ENCODE data around the gene TPCN2. TPM values are rescaled to one million over a fixed set of nuclear protein-coding genes. Genes with fewer than 3 reads are reported as not detected.
"Not testable (repeated sequence)": the region's sequence is repeated elsewhere in the genome, so short reads cannot be mapped to it uniquely, and the experiment has no call there.

Gene TPCN2
- total RNA-seq, 1 donor from 2014 or later = 4.5 TPM

DNA sequence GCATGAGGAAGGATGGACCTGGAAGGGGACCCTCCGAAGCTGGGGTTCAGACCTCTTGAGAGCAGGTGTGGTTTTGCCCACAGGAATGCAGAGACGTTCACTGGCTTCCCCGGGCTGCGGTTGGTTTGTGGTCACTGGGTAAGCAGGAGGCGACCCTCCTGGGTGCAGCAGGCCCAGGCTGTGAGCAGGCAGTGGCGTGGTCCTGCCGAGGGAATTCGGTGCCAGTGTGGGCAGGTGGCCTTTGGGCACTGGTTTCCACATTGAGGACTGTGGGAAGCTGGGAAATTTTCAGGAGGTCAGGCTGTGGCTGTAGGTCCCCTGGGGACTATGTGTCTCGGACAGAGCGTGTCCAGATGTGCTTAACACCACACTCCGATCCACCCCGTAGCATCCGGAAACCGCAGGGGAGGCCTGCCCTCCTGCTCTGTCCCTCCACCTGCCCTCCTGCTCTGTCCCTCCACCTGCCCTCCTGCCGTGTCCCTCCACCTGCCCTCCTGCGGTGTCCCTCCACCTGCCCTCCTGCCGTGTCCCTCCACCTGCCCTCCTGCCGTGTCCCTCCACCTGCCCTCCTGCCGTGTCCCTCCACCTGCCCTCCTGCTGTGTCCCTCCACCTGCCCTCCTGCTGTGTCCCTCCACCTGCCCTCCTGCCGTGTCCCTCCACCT, 27.5 kb downstream of the TPCN2 start:
- TF ChIP-seq, protein P1, sequence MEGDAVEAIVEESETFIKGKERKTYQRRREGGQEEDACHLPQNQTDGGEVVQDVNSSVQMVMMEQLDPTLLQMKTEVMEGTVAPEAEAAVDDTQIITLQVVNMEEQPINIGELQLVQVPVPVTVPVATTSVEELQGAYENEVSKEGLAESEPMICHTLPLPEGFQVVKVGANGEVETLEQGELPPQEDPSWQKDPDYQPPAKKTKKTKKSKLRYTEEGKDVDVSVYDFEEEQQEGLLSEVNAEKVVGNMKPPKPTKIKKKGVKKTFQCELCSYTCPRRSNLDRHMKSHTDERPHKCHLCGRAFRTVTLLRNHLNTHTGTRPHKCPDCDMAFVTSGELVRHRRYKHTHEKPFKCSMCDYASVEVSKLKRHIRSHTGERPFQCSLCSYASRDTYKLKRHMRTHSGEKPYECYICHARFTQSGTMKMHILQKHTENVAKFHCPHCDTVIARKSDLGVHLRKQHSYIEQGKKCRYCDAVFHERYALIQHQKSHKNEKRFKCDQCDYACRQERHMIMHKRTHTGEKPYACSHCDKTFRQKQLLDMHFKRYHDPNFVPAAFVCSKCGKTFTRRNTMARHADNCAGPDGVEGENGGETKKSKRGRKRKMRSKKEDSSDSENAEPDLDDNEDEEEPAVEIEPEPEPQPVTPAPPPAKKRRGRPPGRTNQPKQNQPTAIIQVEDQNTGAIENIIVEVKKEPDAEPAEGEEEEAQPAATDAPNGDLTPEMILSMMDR (IDR thresholded peaks at IDR 0.05; ENCODE audit: insufficient read depth, low read length, severe bottlenecking) = no peak
- Histone ChIP-seq H3K36me3 (ENCODE audit: control insufficient read depth, insufficient read depth, low read length) (peaks cover 5% of the 10 kb centered on the region), H3K4me3 (ENCODE audit: low read depth, low read length) (no peak overlapping the region), H3K27me3 (ENCODE audit: control insufficient read depth, insufficient read depth, low read length) (no peaks in the 10 kb centered on the region)
- DNase-seq (ENCODE audit: low read depth) = no peak
- FAIRE-seq = peak; percentile 68

DNA sequence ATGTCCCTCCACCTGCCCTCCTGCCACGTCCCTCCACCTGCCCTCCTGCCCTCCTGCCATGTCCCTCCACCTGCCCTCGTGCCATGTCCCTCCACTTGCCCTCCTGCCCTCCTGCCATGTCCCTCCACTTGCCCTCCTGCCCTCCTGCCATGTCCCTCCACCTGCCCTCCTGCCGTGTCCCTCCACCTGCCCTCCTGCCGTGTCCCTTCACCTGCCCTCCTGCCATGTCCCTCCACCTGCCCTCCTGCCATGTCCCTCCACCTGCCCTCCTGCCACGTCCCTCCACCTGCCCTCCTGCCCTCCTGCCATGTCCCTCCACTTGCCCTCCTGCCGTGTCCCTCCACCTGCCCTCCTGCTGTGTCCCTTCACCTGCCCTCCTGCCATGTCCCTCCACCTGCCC, 28.2 kb downstream of the TPCN2 start:
- FAIRE-seq = peak; percentile 60
- not testable (repeated sequence) for H3K36me3 ChIP-seq (ENCODE audit: control insufficient read depth, insufficient read depth, low read length); H3K27me3 ChIP-seq (ENCODE audit: control insufficient read depth, insufficient read depth, low read length); DNase-seq (ENCODE audit: low read depth); H3K4me3 ChIP-seq (ENCODE audit: low read depth, low read length)

DNA sequence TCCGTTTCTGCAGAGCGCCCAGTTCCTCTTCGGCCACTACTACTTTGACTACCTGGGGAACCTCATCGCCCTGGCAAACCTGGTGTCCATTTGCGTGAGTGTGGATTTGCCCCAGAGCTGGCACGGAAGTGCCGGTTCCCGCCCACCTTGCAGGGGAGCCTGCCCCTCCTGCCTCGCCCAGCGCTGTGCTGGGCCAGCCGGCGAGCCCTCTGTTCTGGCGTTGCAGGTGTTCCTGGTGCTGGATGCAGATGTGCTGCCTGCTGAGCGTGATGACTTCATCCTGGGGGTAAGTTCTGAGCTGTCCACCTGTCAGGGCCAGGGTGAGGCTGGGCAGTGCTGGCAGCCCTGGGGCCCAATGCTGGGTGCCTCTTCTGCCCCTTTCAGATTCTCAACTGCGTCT, 29.8 kb downstream of the TPCN2 start:
- no peak for DNase-seq (ENCODE audit: low read depth)
- no peak overlapping the region for H3K4me3 ChIP-seq (ENCODE audit: low read depth, low read length)
- FAIRE-seq = no peak
- TF ChIP-seq, protein P1 (IDR thresholded peaks at IDR 0.05; ENCODE audit: insufficient read depth, low read length, severe bottlenecking) = no peak
- H3K27me3 ChIP-seq (ENCODE audit: control insufficient read depth, insufficient read depth, low read length) = no peaks in the 10 kb centered on the region
- H3K36me3 ChIP-seq (ENCODE audit: control insufficient read depth, insufficient read depth, low read length) = peaks cover 8% of the 10 kb centered on the region

DNA sequence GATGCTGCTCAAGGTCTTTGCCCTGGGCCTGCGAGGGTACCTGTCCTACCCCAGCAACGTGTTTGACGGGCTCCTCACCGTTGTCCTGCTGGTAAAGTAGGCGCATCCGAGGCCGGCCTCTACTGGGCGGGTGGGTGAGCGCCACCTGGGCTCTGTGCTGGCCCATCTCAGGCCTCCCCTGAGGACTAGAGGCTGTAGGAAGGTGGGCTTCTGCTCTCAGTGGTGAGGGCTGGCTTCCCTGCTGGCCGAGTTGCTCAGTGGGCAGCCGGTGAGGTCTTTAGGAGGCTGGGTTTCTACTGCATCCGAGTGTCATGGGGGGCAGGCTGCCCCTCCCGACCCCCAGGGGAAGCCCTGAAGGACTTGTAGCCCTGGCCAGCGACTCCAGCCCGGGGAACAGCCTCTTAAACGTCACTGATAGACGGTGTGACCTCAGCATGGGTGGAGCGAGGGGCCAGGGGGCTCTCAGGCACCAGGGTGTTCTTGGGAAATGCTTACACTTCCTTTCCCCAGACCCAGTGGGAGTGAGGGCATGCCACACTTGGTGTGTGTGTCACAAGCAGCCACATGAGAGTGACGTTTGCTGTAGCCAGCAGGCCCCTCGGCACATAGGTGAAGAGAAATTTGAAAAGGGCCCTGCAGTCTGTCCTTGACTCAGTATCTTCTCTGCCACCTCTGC, 30.3 kb downstream of the TPCN2 start:
- DNase-seq (ENCODE audit: low read depth) (no peak), FAIRE-seq (no peak)
- Histone ChIP-seq H3K36me3 (ENCODE audit: control insufficient read depth, insufficient read depth, low read length) (peaks cover 8% of the 10 kb centered on the region), H3K4me3 (ENCODE audit: low read depth, low read length) (no peak overlapping the region), H3K27me3 (ENCODE audit: control insufficient read depth, insufficient read depth, low read length) (no peaks in the 10 kb centered on the region)
- TF ChIP-seq, protein P1 (IDR thresholded peaks at IDR 0.05; ENCODE audit: insufficient read depth, low read length, severe bottlenecking) = no peak

DNA sequence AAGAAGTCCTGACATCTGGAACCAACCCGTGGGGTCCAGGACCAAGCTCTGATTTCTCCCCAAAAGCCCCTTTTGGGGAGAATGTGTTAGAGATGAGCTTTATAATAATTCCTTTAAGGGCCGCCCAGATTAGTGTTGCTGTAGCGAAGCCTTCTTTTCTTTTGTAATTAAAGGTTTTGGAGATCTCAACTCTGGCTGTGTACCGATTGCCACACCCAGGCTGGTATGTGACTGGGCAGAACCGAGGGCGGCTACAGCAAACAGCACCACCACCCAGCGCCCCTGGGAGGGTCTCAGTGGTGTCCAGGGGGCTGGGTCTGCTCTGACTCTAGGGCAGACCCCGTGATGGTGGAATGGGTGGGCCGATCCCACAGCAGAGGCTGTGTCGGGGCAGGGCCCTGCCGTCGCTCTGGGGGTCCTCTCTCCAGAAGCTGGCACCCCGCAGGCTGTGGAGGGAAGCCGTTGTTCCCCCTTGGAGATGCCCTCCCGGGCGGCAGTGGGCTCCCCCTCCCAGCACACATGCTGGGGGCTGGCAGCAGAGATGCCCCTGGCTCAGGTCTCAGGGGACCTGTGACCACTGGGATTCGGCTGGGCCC, 31.0 kb downstream of the TPCN2 start:
- no peak overlapping the region for H3K4me3 ChIP-seq (ENCODE audit: low read depth, low read length)
- no peak for DNase-seq (ENCODE audit: low read depth)
- H3K36me3 ChIP-seq (ENCODE audit: control insufficient read depth, insufficient read depth, low read length) = peaks cover 8% of the 10 kb centered on the region
- FAIRE-seq = no peak
- no peaks in the 10 kb centered on the region for H3K27me3 ChIP-seq (ENCODE audit: control insufficient read depth, insufficient read depth, low read length)
- TF ChIP-seq, protein P1 (IDR thresholded peaks at IDR 0.05; ENCODE audit: insufficient read depth, low read length, severe bottlenecking) = no peak

DNA sequence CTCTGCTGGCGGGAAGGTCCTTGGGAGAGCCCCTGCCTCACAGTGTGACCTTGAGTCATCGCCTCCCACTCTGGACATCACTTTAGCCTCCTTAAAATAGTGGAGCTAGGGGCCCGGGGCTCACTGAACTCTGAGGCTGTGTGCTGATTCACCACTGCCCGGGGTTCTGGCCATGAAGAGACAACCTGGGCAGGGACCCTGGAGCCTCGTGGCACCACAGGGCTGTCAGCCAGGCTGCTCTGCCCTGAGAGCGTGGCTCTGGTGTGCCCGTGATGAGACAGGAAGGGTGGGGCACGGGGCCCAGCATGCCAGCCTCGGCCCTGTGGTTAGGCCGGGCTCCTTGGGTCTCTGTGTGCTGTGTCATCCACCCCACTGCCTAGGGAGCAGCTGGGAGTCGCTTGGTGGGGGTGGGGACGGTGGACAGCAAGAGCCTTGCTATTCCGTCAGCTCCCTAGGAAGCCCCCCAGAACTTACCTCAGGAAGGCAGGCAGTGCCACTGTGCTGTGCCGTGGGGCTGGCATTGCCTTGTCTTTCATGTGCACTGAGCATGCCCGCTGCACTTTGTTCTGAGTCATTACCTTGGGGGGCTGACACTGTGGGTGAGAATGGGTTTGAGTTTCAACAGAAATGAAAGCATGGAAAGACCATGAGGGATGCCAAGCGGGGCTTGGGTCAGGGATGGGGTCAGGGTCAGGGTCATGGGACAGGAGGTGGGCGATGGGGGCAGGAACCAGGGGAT, 31.7 kb downstream of the TPCN2 start:
- H3K36me3 ChIP-seq (ENCODE audit: control insufficient read depth, insufficient read depth, low read length) = peaks cover 8% of the 10 kb centered on the region
- no peak overlapping the region for H3K4me3 ChIP-seq (ENCODE audit: low read depth, low read length)
- no peak for FAIRE-seq
- DNase-seq (ENCODE audit: low read depth) = peak; percentile 52
- H3K27me3 ChIP-seq (ENCODE audit: control insufficient read depth, insufficient read depth, low read length) = no peaks in the 10 kb centered on the region
- TF ChIP-seq, protein P1 (IDR thresholded peaks at IDR 0.05; ENCODE audit: insufficient read depth, low read length, severe bottlenecking) = no peak

Measured in bronchial epithelial cell (primary cell).